ENCODE measurements around the gene TTLL10.

DNA sequence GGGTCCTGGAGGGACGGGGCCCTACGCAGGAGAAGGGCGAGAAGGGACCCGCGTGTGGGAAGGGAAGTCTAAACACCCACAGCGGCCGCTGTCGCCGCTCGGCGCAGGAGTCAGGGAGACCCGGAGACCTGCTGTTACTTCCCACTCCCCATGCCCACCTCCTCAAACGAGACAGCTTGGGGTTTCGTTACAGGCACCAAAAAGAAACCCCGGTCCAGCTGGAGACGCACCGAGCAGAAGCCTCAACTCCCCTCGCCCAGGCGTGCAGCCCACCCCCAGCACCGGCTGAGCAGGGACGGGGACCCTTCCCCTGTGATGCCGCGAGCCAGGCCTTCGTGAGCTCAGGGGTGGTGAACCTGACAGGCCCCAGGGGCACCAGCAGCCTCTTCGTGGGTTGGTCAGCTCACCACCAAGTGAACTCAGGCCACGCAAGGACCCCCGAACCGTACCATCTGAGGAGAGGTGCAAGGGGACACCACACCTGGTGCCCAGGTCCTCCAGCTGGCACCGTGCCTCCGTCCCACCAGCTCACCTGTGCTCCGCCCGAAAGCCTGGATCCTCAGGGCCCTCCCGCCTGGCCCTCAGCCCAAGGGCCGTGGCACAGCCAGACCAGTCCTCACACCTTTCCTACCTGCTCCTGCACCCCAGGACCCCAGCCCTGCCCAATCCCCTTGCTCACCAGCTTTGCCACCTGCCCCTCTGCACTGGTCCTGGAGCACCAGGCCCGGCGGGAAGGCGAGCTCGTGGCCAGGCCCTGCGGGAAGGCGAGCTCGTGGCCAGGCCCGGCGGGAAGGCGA, 53.1 kb downstream of the TTLL10 start:
- TF ChIP-seq RAD21 (IDR thresholded peaks at IDR 0.05; ENCODE audit: low read length), result no peak
- TF ChIP-seq MAFK (IDR thresholded peaks at IDR 0.05; ENCODE audit: low read depth, low read length), result no peak
- TF ChIP-seq, protein P1, sequence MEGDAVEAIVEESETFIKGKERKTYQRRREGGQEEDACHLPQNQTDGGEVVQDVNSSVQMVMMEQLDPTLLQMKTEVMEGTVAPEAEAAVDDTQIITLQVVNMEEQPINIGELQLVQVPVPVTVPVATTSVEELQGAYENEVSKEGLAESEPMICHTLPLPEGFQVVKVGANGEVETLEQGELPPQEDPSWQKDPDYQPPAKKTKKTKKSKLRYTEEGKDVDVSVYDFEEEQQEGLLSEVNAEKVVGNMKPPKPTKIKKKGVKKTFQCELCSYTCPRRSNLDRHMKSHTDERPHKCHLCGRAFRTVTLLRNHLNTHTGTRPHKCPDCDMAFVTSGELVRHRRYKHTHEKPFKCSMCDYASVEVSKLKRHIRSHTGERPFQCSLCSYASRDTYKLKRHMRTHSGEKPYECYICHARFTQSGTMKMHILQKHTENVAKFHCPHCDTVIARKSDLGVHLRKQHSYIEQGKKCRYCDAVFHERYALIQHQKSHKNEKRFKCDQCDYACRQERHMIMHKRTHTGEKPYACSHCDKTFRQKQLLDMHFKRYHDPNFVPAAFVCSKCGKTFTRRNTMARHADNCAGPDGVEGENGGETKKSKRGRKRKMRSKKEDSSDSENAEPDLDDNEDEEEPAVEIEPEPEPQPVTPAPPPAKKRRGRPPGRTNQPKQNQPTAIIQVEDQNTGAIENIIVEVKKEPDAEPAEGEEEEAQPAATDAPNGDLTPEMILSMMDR (conservative IDR thresholded peaks at IDR 0.05; ENCODE audit: low read depth, low read length), result no peak
- no peak for TF ChIP-seq CHD1 (IDR thresholded peaks at IDR 0.05; ENCODE audit: low read depth, low read length)
- TF ChIP-seq ELK1 (IDR thresholded peaks at IDR 0.05; ENCODE audit: borderline replicate concordance, low read depth, low read length), result no peak
